Endothelial cell of umbilical vein (primary cell): Measurements from ENCODE around the gene TBC1D5. TPM values are rescaled to one million over a fixed set of nuclear protein-coding genes. Genes with fewer than 3 reads are reported as not detected.

Experiments used
- BruUV-seq: library from RNA; stranded (reverse); fragments of 400-500 nt; replicated peaks from 2 replicates; lab custom pipeline; 2021; lab: Mats Ljungman, UMichigan
- CTCF ChIA-PET: fragments of 300-600, 350-600 bp; sonication (Branson Sonifier 250); formaldehyde crosslinking; loops from one replicate; lab custom pipeline; 2021; ENCODE audit warnings: antibody characterized with exemption, inconsistent platforms; lab: Charles Lee
- POLR2A ChIA-PET: fragments of 300-600, 350-600 bp; sonication (Branson Sonifier 250); formaldehyde crosslinking; loops from one replicate; lab custom pipeline; 2021; ENCODE audit warnings: antibody characterized with exemption, inconsistent platforms; lab: Charles Lee
- DNase-seq: peaks from one replicate; pipeline ENCODE4 v3.0.0-alpha.2; 2011; ENCODE audit warnings: low read depth, low spot score
- FAIRE-seq: peaks from 2 replicates; lab custom pipeline; 2011; peaks lifted over from hg19 to GRCh38; lab: Jason Lieb, UNC
- H2AFZ ChIP-seq: 2 replicates; pipeline ENCODE4 v1.6.0; 2012; ENCODE audit warnings: low read depth, low read length, control low read depth, inconsistent platforms
- H3K27ac ChIP-seq: 2 replicates; pipeline ENCODE4 v1.5.1; 2011; ENCODE audit warnings: low read depth, mild to moderate bottlenecking, control low read depth, low read length, moderate library complexity; ENCODE audit not compliant: insufficient read depth
- H3K27me3 ChIP-seq, 2 experiments: 2 replicates each; pipeline versions ENCODE4 v1.6.0 to v1.6.1; 2011; ENCODE audit warnings: low read length in 2 of 2, mixed read lengths in 1 of 2; ENCODE audit not compliant: control insufficient read depth in 2 of 2, insufficient read depth in 2 of 2
- H3K36me3 ChIP-seq, 2 experiments: 2 replicates in 1 of 2; 3 replicates in 1 of 2; pipeline ENCODE4 v1.5.1; 2011; ENCODE audit warnings: low read length in 2 of 2, mild to moderate bottlenecking in 1 of 2, moderate library complexity in 1 of 2; ENCODE audit not compliant: control insufficient read depth in 2 of 2, insufficient read depth in 2 of 2; ENCODE audit errors: extremely low read depth in 1 of 2
- H3K4me1 ChIP-seq: 3 replicates; pipeline ENCODE4 v1.5.1; 2011; ENCODE audit warnings: mild to moderate bottlenecking, low read length; ENCODE audit not compliant: control insufficient read depth, insufficient read depth; ENCODE audit errors: extremely low read depth
- H3K4me2 ChIP-seq: 2 replicates; pipeline ENCODE4 v1.6.1; 2011; ENCODE audit warnings: low read length, control low read depth, mixed read lengths; ENCODE audit not compliant: insufficient read depth
- H3K4me3 ChIP-seq, 3 experiments: fragments of 200-600 bp in 1 of 3; sonication (generic), shearing (Covaris generic) in 1 of 3; replicated peaks in 1 of 3; 2 replicates each; pipeline ENCODE4 v1.5.1; 2011 to 2016; ENCODE audit warnings: control low read depth in 3 of 3, low read length in 3 of 3, mild to moderate bottlenecking in 2 of 3, inconsistent platforms in 1 of 3, low read depth in 1 of 3, moderate library complexity in 1 of 3; ENCODE audit not compliant: insufficient read depth in 1 of 3
- H3K79me2 ChIP-seq: 2 replicates; pipeline ENCODE4 v1.6.0; 2012; ENCODE audit warnings: low read length, inconsistent platforms; ENCODE audit not compliant: control insufficient read depth, insufficient read depth
- H3K9ac ChIP-seq: replicated peaks from 2 replicates; pipeline ENCODE3; 2011; ENCODE audit warnings: low read length, control low read depth; ENCODE audit not compliant: insufficient read depth; ENCODE audit errors: extremely low read depth
- H3K9me1 ChIP-seq: replicated peaks from 3 replicates; pipeline ENCODE4 v1.6.0; 2011; ENCODE audit warnings: mild to moderate bottlenecking, low read length; ENCODE audit not compliant: control insufficient read depth, insufficient read depth; ENCODE audit errors: extremely low read depth
- H3K9me3 ChIP-seq: replicated peaks from 2 replicates; pipeline ENCODE4 v1.5.1; 2012; ENCODE audit warnings: low read length, inconsistent platforms; ENCODE audit not compliant: control insufficient read depth, insufficient read depth
- H4K20me1 ChIP-seq: replicated peaks from 2 replicates; pipeline ENCODE3; 2011; ENCODE audit warnings: mild to moderate bottlenecking, low read length; ENCODE audit not compliant: control insufficient read depth, insufficient read depth; ENCODE audit errors: extremely low read depth
- FOS ChIP-seq: IDR thresholded peaks from 2 replicates; pipeline ENCODE4 v1.6.1; 2011; ENCODE audit warnings: mild to moderate bottlenecking, low read length, moderate library complexity, borderline replicate concordance; ENCODE audit not compliant: insufficient read depth
- POLR2AphosphoS5 ChIP-seq: IDR thresholded peaks from 2 replicates; pipeline ENCODE4 v1.6.1; 2012; ENCODE audit warnings: low read depth, mild to moderate bottlenecking, control low read depth, low read length, moderate library complexity; ENCODE audit not compliant: insufficient read depth
- dilution Hi-C: fragments of 300-500 bp; cut with MboI; formaldehyde crosslinking; loops from one replicate; pipeline ENCODE4 v1.15.0; 2019; ENCODE audit warnings: low sequenced_read_pairs; ENCODE audit not compliant: extremely low pct_ligation_motif_present
- intact Hi-C: fragments of 100-400 bp; cut with micrococcal nuclease; formaldehyde crosslinking; loops from one replicate; pipeline ENCODE4 v1.10.0; 2022
- polyA plus RNA-seq, 4 experiments: library from polyadenylated mRNA; depleted of rRNA in 3 of 4; stranded (reverse) in 3 of 4; unstranded in 1 of 4; fragments of >200 nt; gene quantifications; 2 replicates each; pipeline versions ENCODE4 v1.2.1 to v1.2.3, GENCODE V29; 2011 to 2012; ENCODE audit warnings: missing spikeins in 1 of 4
- total RNA-seq: library from RNA; stranded (reverse); gene quantifications from 2 replicates; pipeline ENCODE4 v1.2.3, GENCODE V29; 2021
- TF ChIP-seq, protein P1 (sequence below), 2 donors: IDR thresholded peaks; 1 replicate in 1 of 2; 2 replicates in 1 of 2; pipeline ENCODE4 v1.5.1; 2011; ENCODE audit warnings: low read length in 2 of 2, mild to moderate bottlenecking in 2 of 2, moderate library complexity in 2 of 2, control low read depth in 1 of 2, inconsistent platforms in 1 of 2, low read depth in 1 of 2; ENCODE audit not compliant: insufficient read depth in 1 of 2; ENCODE audit errors: extremely low read depth in 1 of 2

The TBC1D5 gene
- total and polyA plus RNA-seq, 2 donors (not counting 3 experiments of a cell fraction or from before 2014, with no cell fraction given), result 17.5 to 44.7 TPM

DNA sequence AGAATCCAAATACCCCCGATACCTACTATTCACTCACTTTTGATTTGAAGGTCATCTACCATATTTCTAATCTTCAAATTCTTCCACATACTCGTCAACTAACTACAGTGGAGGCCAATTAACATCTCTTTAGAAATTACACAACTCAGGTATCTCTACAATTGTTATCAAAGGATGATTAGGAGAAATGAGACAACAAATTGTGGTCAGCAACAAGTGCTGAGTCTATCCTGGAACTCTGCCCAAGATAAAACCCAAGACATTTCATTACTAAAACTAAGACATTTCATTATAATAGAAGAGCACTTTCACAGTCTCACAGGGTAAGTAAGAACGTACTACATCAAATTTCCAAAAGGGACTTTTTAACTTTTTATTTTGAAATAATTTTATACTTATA is 100.0 kb downstream of the TBC1D5 start:
- Histone ChIP-seq H3K4me2 (no peak overlapping the region), H3K9me3 (no peaks in the 10 kb centered on the region), H3K27me3 (no peaks in the 10 kb centered on the region), H3K79me2 (no peaks in the 10 kb centered on the region), H4K20me1 (no peaks in the 10 kb centered on the region), H3K9me1 (no peaks in the 10 kb centered on the region), H3K4me3 (no peak overlapping the region), H2AFZ (no peak overlapping the region), H3K36me3 (no peaks in the 10 kb centered on the region), H3K27ac (no peak overlapping the region), H3K9ac (no peak overlapping the region), H3K4me1 (peaks cover 19% of the 10 kb centered on the region)
- TF ChIP-seq, protein P1, sequence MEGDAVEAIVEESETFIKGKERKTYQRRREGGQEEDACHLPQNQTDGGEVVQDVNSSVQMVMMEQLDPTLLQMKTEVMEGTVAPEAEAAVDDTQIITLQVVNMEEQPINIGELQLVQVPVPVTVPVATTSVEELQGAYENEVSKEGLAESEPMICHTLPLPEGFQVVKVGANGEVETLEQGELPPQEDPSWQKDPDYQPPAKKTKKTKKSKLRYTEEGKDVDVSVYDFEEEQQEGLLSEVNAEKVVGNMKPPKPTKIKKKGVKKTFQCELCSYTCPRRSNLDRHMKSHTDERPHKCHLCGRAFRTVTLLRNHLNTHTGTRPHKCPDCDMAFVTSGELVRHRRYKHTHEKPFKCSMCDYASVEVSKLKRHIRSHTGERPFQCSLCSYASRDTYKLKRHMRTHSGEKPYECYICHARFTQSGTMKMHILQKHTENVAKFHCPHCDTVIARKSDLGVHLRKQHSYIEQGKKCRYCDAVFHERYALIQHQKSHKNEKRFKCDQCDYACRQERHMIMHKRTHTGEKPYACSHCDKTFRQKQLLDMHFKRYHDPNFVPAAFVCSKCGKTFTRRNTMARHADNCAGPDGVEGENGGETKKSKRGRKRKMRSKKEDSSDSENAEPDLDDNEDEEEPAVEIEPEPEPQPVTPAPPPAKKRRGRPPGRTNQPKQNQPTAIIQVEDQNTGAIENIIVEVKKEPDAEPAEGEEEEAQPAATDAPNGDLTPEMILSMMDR (IDR thresholded peaks at IDR 0.05; ENCODE audit: extremely low read depth in 1 of 2, insufficient read depth in 1 of 2, low read depth in 1 of 2, low read length in 2 of 2), result no peak
- no peak for TF ChIP-seq POLR2AphosphoS5
- BruUV-seq, result no TSS peak
- dilution Hi-C loops (no loop called here), intact Hi-C loops (loop anchor here (10.0 kb wide), 1 partner anchor 208 kb away; no protein-coding TSS in a partner anchor)
- FAIRE-seq, result no peak
- DNase-seq, result no peak
- ChIA-PET CTCF (interaction anchor here (1.3 to 5.6 kb wide), 2 partner anchors 100 to 200 kb away, joined by 4 to 207 read pairs; partner anchors contain the start of gene TBC1D5), POLR2A (no interaction called here)

DNA sequence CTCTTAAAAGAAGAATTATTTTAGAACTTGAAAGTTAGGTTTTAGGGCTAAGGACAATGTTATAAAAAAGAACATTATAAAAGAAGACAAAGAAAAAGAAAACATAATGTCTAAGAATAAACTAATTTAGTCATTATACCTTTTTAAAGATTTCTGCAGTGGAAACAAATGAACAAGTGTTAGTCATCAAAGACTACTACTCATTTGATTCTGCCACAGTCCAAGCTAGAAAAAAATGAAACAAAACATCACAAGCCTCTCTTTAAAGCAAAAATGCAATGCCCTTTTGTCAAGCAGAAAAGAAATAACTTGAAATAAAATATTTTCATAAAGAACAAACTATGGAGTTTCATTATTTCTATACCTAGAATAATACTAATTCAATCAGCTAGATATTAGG is 102.0 kb downstream of the TBC1D5 start:
- Histone ChIP-seq H3K9ac (no peak overlapping the region), H3K9me1 (no peaks in the 10 kb centered on the region), H3K27me3 (no peaks in the 10 kb centered on the region), H3K4me2 (no peak overlapping the region), H3K4me1 (peaks cover 26% of the 10 kb centered on the region), H3K79me2 (no peaks in the 10 kb centered on the region), H3K4me3 (no peak overlapping the region), H3K9me3 (no peaks in the 10 kb centered on the region), H3K36me3 (no peaks in the 10 kb centered on the region), H3K27ac (peak overlapping the region; percentile 29), H2AFZ (no peak overlapping the region), H4K20me1 (no peaks in the 10 kb centered on the region)
- FAIRE-seq, result no peak
- DNase-seq, result peak; percentile 26
- dilution Hi-C loops (no loop called here), intact Hi-C loops (loop anchor here (10.0 kb wide), 1 partner anchor 206 kb away; no protein-coding TSS in a partner anchor)
- POLR2A ChIA-PET, result interaction anchor here (0.5 kb wide), 1 partner anchor 783 kb away, joined by 3 read pairs; no protein-coding TSS in a partner anchor
- BruUV-seq, result no TSS peak
- peak; percentile 49 for TF ChIP-seq FOS
- TF ChIP-seq, protein P1 (IDR thresholded peaks at IDR 0.05; ENCODE audit: extremely low read depth in 1 of 2, insufficient read depth in 1 of 2, low read depth in 1 of 2, low read length in 2 of 2), result no peak
- CTCF ChIA-PET, result interaction anchor here (0.7 to 1.3 kb wide), 4 partner anchors 11 to 208 kb away, joined by 3 to 8 read pairs (median 4); no protein-coding TSS in a partner anchor
